ENCODE results near the gene IPO5. TPM values are rescaled to one million over a fixed set of nuclear protein-coding genes. Genes with fewer than 3 reads are reported as not detected.

IPO5 gene
- total and polyA plus RNA-seq, 2 of the 4 experiments (the other 2 are of a cell fraction), result 89.2 to 270 TPM

DNA sequence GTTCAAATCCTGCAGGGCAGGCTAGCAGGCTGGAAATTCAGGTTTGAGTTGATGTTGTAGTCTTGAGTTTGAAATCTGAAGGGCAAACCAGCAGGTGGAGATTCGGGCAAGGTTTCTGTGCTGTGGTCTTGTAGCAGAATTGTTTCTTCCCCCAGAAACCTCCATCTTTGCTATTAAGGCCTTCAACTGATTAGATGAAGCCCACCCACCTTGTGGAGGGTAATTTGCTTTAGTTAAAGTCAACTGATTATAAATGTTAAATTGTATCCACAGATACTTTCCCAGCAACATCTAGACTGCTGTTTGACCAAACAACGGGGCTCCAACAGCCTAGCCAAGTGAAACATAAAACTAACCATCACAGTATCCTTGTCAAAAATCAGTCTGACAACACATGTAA lies 9.4 kb downstream of the IPO5 start:
- no peak overlapping the region for H3K4me3 ChIP-seq (ENCODE audit: insufficient read depth, low read depth, low read length)
- no peak overlapping the region for H3K9ac ChIP-seq (ENCODE audit: low read depth, low read length)
- H3K36me3 ChIP-seq (ENCODE audit: control insufficient read depth, insufficient read depth, low read length), result no peaks in the 10 kb centered on the region
- H4K20me1 ChIP-seq (ENCODE audit: insufficient read depth, low read length), result no peaks in the 10 kb centered on the region
- in situ Hi-C loops (cut with MboI; ENCODE audit: low sequenced_read_pairs), result no loop called here
- H3K18ac ChIP-seq (ENCODE audit: low read depth, low read length), result no peak overlapping the region
- no peak overlapping the region for H3K14ac ChIP-seq (replicated peaks; ENCODE audit: low read depth, low read length)
- ChIA-PET POLR2A (ENCODE audit: unreplicated experiment) (no interaction called here), CTCF (no interaction called here)
- no peaks in the 10 kb centered on the region for H3K4me1 ChIP-seq (ENCODE audit: control insufficient read depth, insufficient read depth, low read length)
- no TSS peak for BruUV-seq (replicated peaks)
- H2AK9ac ChIP-seq (replicated peaks; ENCODE audit: low read depth, low read length, poor library complexity), result no peak overlapping the region
- H3K27me3 ChIP-seq (ENCODE audit: control insufficient read depth, insufficient read depth, low read length), result no peaks in the 10 kb centered on the region
- H2AK5ac ChIP-seq (ENCODE audit: low read depth, low read length), result no peak overlapping the region
- WGBS, 2 experiments (ENCODE audit: extremely low coverage in 2 of 2, insufficient read length in 1 of 2), result no CpG with 5 or more reads among the region's 2 CpGs
- ATAC-seq (ENCODE audit: low read depth) (no peak), DNase-seq (no peak)
- H2AFZ ChIP-seq (replicated peaks; ENCODE audit: low read length, poor library complexity), result no peak overlapping the region
- no peaks in the 10 kb centered on the region for H3K9me3 ChIP-seq (ENCODE audit: control insufficient read depth, insufficient read depth, low read length)
- H2BK5ac ChIP-seq (ENCODE audit: low read depth, low read length, poor library complexity, severe bottlenecking), result no peak overlapping the region
- H2BK15ac ChIP-seq (ENCODE audit: low read depth, low read length), result no peak overlapping the region
- H3K56ac ChIP-seq (ENCODE audit: extremely low read depth, insufficient read depth, low read length), result no peak overlapping the region
- no peak overlapping the region for H3K4me2 ChIP-seq (ENCODE audit: low read depth, low read length)
- no peak overlapping the region for H2BK120ac ChIP-seq (ENCODE audit: low read depth, low read length)
- no peak overlapping the region for H3K23ac ChIP-seq (ENCODE audit: low read depth, low read length)
- H4K5ac ChIP-seq (ENCODE audit: low read depth, low read length), result no peak overlapping the region
- no peak overlapping the region for H4K91ac ChIP-seq (ENCODE audit: insufficient read depth, low read depth, low read length)
- H3K4ac ChIP-seq (ENCODE audit: low read depth, low read length), result no peak overlapping the region
- no peak overlapping the region for H3K27ac ChIP-seq (ENCODE audit: insufficient read depth, low read length)
- no peak overlapping the region for H2BK20ac ChIP-seq (ENCODE audit: low read depth, low read length)
- no peaks in the 10 kb centered on the region for H3K9me1 ChIP-seq (ENCODE audit: insufficient read depth, low read length)
- dilution Hi-C loops (cut with HindIII; ENCODE audit: low sequenced_read_pairs, unreplicated experiment), result no loop called here
- intact Hi-C loops (cut with micrococcal nuclease), result no loop called here
- TF ChIP-seq BHLHE40 (IDR thresholded peaks at IDR 0.05; ENCODE audit: low read depth, low read length) (no peak), MXI1 (IDR thresholded peaks at IDR 0.05; ENCODE audit: borderline replicate concordance, low read depth, low read length) (no peak), FOS (IDR thresholded peaks at IDR 0.05; ENCODE audit: low read depth, low read length) (no peak), CEBPB (IDR thresholded peaks at IDR 0.05; ENCODE audit: low read depth, low read length) (no peak), RAD21 (IDR thresholded peaks at IDR 0.05; ENCODE audit: low read length) (no peak), MAZ (IDR thresholded peaks at IDR 0.05; ENCODE audit: borderline replicate concordance, low read depth, low read length) (no peak), POLR2A (IDR thresholded peaks at IDR 0.05; ENCODE audit: low read depth, low read length) (no peak), RCOR1 (IDR thresholded peaks at IDR 0.05; ENCODE audit: insufficient replicate concordance, low read length) (no peak), RFX5 (IDR thresholded peaks at IDR 0.05; ENCODE audit: low read depth, low read length) (no peak), SMC3 (IDR thresholded peaks at IDR 0.05; ENCODE audit: low read depth, low read length) (no peak), NFE2L2 (IDR thresholded peaks at IDR 0.05; ENCODE audit: low read depth, low read length) (no peak), MAFK (IDR thresholded peaks at IDR 0.05; ENCODE audit: low read depth, low read length) (no peak), CHD1 (IDR thresholded peaks at IDR 0.05; ENCODE audit: low read depth, low read length) (no peak)
- TF ChIP-seq, protein P1, sequence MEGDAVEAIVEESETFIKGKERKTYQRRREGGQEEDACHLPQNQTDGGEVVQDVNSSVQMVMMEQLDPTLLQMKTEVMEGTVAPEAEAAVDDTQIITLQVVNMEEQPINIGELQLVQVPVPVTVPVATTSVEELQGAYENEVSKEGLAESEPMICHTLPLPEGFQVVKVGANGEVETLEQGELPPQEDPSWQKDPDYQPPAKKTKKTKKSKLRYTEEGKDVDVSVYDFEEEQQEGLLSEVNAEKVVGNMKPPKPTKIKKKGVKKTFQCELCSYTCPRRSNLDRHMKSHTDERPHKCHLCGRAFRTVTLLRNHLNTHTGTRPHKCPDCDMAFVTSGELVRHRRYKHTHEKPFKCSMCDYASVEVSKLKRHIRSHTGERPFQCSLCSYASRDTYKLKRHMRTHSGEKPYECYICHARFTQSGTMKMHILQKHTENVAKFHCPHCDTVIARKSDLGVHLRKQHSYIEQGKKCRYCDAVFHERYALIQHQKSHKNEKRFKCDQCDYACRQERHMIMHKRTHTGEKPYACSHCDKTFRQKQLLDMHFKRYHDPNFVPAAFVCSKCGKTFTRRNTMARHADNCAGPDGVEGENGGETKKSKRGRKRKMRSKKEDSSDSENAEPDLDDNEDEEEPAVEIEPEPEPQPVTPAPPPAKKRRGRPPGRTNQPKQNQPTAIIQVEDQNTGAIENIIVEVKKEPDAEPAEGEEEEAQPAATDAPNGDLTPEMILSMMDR (conservative IDR thresholded peaks at IDR 0.05; ENCODE audit: low read depth, low read length), result no peak
- TF ChIP-seq, protein P2, sequence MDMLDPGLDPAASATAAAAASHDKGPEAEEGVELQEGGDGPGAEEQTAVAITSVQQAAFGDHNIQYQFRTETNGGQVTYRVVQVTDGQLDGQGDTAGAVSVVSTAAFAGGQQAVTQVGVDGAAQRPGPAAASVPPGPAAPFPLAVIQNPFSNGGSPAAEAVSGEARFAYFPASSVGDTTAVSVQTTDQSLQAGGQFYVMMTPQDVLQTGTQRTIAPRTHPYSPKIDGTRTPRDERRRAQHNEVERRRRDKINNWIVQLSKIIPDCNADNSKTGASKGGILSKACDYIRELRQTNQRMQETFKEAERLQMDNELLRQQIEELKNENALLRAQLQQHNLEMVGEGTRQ (IDR thresholded peaks at IDR 0.05; ENCODE audit: low read depth, low read length), result no peak
- TF ChIP-seq, protein P3, sequence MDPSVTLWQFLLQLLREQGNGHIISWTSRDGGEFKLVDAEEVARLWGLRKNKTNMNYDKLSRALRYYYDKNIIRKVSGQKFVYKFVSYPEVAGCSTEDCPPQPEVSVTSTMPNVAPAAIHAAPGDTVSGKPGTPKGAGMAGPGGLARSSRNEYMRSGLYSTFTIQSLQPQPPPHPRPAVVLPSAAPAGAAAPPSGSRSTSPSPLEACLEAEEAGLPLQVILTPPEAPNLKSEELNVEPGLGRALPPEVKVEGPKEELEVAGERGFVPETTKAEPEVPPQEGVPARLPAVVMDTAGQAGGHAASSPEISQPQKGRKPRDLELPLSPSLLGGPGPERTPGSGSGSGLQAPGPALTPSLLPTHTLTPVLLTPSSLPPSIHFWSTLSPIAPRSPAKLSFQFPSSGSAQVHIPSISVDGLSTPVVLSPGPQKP (IDR thresholded peaks at IDR 0.05; ENCODE audit: borderline replicate concordance, low read depth, low read length), result no peak
- no peak overlapping the region for H4K8ac ChIP-seq (ENCODE audit: low read depth in 2 of 2, low read length in 2 of 2)
- H3K79me1 ChIP-seq (ENCODE audit: low read depth in 1 of 2, low read length in 2 of 2), result no peaks in the 10 kb centered on the region

All from IMR-90 (cell line).